HL-60 (cell line): ENCODE results near the gene SCUBE1.

Experiments used
- DNase-seq, 2 experiments: peaks; one replicate each; pipeline ENCODE4 v3.0.0-alpha.2; 2010 to 2020; ENCODE audit warnings: low read depth in 1 of 2, low spot score in 1 of 2
- H3K27ac ChIP-seq: fragments of 250-450 bp; sonication (Bioruptor Pico); replicated peaks from 2 replicates; pipeline ENCODE4 v1.5.1; 2020; ENCODE audit warnings: mild to moderate bottlenecking, moderate library complexity
- H3K27me3 ChIP-seq: fragments of 250-450 bp; sonication (Bioruptor Pico); 2 replicates; pipeline ENCODE4 v1.5.1; 2021; ENCODE audit warnings: mild to moderate bottlenecking, moderate library complexity; ENCODE audit not compliant: insufficient read depth, poor library complexity, severe bottlenecking
- H3K4me3 ChIP-seq: replicated peaks from 2 replicates; pipeline ENCODE4 v1.5.1; 2011; ENCODE audit warnings: mild to moderate bottlenecking, control low read depth, low read length; ENCODE audit not compliant: insufficient read depth
- GABPA ChIP-seq: IDR thresholded peaks from 2 replicates; pipeline ENCODE4 v1.6.1; 2012; ENCODE audit warnings: low read depth
- POLR2AphosphoS5 ChIP-seq: IDR thresholded peaks from 2 replicates; pipeline ENCODE4 v1.6.1; 2012; ENCODE audit warnings: low read depth
- SPI1 ChIP-seq: IDR thresholded peaks from 2 replicates; pipeline ENCODE4 v1.6.1; 2012; ENCODE audit warnings: low read depth, mild to moderate bottlenecking, borderline replicate concordance
- TF ChIP-seq, protein P1 (sequence below): IDR thresholded peaks from 2 replicates; pipeline ENCODE4 v1.6.1; 2012; ENCODE audit warnings: low read depth; ENCODE audit not compliant: insufficient replicate concordance
- TF ChIP-seq, protein P2 (sequence below): IDR thresholded peaks from one replicate; pipeline ENCODE4 v1.5.1; 2011; ENCODE audit warnings: low read length, control low read depth, inconsistent platforms; ENCODE audit not compliant: insufficient read depth

The SCUBE1 gene

DNA sequence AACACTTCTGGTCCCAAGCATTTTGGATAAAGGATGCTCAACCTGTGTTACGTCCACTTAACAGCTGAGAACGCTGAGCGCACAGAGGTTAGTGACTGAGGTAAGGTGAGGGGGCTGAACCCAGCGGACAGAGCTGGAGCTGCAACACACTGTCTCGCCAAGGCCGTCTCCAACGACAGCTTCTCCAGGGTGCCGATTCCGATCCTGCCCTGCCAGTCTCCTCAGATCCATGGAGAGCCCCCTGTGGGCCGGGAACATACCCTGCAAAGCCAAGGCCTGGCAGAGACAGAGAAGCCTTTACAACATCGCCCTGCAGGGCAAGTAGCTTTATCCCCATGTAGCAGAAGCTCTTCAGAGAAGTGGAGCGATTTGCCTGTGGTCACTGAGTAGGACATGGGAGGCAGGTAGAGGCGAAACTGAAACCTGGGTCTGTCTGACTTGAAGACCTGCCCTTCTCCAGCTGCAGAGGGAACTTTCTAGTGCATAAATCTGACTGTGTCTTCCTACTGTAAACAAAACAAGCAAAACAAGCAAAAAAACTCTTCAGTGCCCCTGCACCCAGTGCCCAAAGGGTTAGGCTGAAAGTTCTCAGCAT is 72.8 kb downstream of the SCUBE1 start:
- TF ChIP-seq, protein P1, sequence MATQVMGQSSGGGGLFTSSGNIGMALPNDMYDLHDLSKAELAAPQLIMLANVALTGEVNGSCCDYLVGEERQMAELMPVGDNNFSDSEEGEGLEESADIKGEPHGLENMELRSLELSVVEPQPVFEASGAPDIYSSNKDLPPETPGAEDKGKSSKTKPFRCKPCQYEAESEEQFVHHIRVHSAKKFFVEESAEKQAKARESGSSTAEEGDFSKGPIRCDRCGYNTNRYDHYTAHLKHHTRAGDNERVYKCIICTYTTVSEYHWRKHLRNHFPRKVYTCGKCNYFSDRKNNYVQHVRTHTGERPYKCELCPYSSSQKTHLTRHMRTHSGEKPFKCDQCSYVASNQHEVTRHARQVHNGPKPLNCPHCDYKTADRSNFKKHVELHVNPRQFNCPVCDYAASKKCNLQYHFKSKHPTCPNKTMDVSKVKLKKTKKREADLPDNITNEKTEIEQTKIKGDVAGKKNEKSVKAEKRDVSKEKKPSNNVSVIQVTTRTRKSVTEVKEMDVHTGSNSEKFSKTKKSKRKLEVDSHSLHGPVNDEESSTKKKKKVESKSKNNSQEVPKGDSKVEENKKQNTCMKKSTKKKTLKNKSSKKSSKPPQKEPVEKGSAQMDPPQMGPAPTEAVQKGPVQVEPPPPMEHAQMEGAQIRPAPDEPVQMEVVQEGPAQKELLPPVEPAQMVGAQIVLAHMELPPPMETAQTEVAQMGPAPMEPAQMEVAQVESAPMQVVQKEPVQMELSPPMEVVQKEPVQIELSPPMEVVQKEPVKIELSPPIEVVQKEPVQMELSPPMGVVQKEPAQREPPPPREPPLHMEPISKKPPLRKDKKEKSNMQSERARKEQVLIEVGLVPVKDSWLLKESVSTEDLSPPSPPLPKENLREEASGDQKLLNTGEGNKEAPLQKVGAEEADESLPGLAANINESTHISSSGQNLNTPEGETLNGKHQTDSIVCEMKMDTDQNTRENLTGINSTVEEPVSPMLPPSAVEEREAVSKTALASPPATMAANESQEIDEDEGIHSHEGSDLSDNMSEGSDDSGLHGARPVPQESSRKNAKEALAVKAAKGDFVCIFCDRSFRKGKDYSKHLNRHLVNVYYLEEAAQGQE: no peak
- TF ChIP-seq GABPA (no peak), POLR2AphosphoS5 (no peak), SPI1 (no peak)
- TF ChIP-seq, protein P2, sequence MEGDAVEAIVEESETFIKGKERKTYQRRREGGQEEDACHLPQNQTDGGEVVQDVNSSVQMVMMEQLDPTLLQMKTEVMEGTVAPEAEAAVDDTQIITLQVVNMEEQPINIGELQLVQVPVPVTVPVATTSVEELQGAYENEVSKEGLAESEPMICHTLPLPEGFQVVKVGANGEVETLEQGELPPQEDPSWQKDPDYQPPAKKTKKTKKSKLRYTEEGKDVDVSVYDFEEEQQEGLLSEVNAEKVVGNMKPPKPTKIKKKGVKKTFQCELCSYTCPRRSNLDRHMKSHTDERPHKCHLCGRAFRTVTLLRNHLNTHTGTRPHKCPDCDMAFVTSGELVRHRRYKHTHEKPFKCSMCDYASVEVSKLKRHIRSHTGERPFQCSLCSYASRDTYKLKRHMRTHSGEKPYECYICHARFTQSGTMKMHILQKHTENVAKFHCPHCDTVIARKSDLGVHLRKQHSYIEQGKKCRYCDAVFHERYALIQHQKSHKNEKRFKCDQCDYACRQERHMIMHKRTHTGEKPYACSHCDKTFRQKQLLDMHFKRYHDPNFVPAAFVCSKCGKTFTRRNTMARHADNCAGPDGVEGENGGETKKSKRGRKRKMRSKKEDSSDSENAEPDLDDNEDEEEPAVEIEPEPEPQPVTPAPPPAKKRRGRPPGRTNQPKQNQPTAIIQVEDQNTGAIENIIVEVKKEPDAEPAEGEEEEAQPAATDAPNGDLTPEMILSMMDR: no peak
- no peak for DNase-seq
- Histone ChIP-seq H3K27me3 (no peaks in the 10 kb centered on the region), H3K4me3 (no peak overlapping the region), H3K27ac (no peak overlapping the region)

DNA sequence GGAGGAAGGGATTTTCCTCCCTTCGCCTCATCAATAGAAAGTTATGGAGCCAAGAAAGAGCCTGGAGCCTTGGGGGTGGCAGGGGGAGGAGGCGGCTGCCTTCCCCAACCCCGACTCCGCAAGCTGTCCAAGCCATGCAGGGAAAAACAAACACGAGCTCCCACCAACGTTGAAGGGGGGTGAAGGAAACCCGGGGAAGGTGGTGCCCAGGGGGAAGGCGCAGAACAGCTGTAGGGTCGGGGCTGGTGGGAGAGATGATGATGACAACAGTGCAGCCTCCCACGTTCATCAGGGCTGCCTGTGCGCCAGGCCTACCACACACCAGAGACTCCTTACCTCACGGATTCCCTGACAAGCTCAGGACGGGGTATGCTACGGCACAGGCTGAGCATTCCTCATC is 73.5 kb downstream of the SCUBE1 start:
- H3K27ac ChIP-seq: no peak overlapping the region
- TF ChIP-seq, protein P2: no peak
- TF ChIP-seq POLR2AphosphoS5 (no peak), GABPA (no peak), SPI1 (no peak)
- TF ChIP-seq, protein P1: no peak
- no peak for DNase-seq
- no peak overlapping the region for H3K4me3 ChIP-seq
- no peaks in the 10 kb centered on the region for H3K27me3 ChIP-seq

DNA sequence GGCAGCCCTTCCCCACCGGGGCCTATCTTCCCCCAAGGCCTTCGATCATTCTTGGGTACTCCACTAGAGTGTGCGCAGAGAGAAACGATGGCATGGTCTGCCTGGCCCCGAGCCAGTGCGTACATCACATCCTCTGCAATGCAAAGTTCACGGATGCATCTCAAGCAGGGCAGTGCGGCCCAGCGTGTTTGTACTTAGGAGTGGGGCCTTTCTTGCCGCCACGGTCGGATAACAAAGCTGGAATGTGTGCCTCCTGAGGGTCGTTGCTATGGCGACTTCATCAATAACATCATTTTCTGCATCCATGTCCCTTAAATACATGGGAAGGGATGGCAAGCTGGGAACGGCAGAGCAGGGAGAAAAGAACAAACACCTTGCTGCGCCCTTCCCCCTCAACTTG is 73.9 kb downstream of the SCUBE1 start:
- TF ChIP-seq, protein P2: no peak
- TF ChIP-seq SPI1 (no peak), GABPA (no peak), POLR2AphosphoS5 (no peak)
- TF ChIP-seq, protein P1: no peak
- no peaks in the 10 kb centered on the region for H3K27me3 ChIP-seq
- no peak overlapping the region for H3K4me3 ChIP-seq
- no peak for DNase-seq
- H3K27ac ChIP-seq: no peak overlapping the region
